GM08714 (cell line): ENCODE data around the gene LRP6.
A peak's percentile ranks its signal among the peaks of the same experiment; 100 is the strongest.
"Not testable (repeated sequence)": the region's sequence is repeated elsewhere in the genome, so short reads cannot be mapped to it uniquely, and the experiment has no call there.

Experiments used
- H3K4me3 ChIP-seq: fragments of 200-500 bp; sonication (Bioruptor generic); 2 replicates; pipeline ENCODE4 v1.5.1; 2014; ENCODE audit warnings: mild to moderate bottlenecking, low read length, inconsistent platforms
- ZNF274 ChIP-seq: IDR thresholded peaks from 2 replicates; pipeline ENCODE4 v1.6.1; 2012; ENCODE audit warnings: mild to moderate bottlenecking, low read depth, low read length

Gene LRP6

GRCh38 chr12:12275874-12276273 is 9.0 kb upstream of the LRP6 start:
- H3K4me3 ChIP-seq = no peak overlapping the region
- no peak for TF ChIP-seq ZNF274

GRCh38 chr12:12273291-12273957 is 6.6 kb upstream of the LRP6 start:
- TF ChIP-seq ZNF274 = no peak

GRCh38 chr12:12272869-12273268 is 6.0 kb upstream of the LRP6 start:
- no peak overlapping the region for H3K4me3 ChIP-seq
- TF ChIP-seq ZNF274 = no peak

More at GRCh38 chr12:12273291-12273957, 6.6 kb upstream of the LRP6 start:
- no peak overlapping the region for H3K4me3 ChIP-seq

- H3K4me3 ChIP-seq = no peak overlapping the region
- TF ChIP-seq ZNF274 = no peak
Measured at GRCh38 chr12:12270226-12270625, 3.4 kb upstream of the LRP6 start.

- TF ChIP-seq ZNF274 = no peak
- peak overlapping the region; percentile 94 for H3K4me3 ChIP-seq
Measured at GRCh38 chr12:12267742-12268200, 927 bp upstream of the LRP6 start.

- TF ChIP-seq ZNF274 = no peak
Measured at GRCh38 chr12:12266389-12266872, 413 bp downstream of the LRP6 start.

GRCh38 chr12:12265571-12266388 is 1.1 kb downstream of the LRP6 start:
- no peak for TF ChIP-seq ZNF274
- peak overlapping the region; percentile 94 for H3K4me3 ChIP-seq

More at GRCh38 chr12:12266389-12266872, 413 bp downstream of the LRP6 start:
- peak overlapping the region; percentile 94 for H3K4me3 ChIP-seq

GRCh38 chr12:12265035-12265434 is 1.8 kb downstream of the LRP6 start:
- H3K4me3 ChIP-seq = peak overlapping the region; percentile 94; the same call in 1 of the 2 replicates
- TF ChIP-seq ZNF274 = no peak

GRCh38 chr12:12263909-12264308 is 2.9 kb downstream of the LRP6 start:
- no peak overlapping the region for H3K4me3 ChIP-seq
- no peak for TF ChIP-seq ZNF274

GRCh38 chr12:12256291-12256757 is 10.5 kb downstream of the LRP6 start:
- H3K4me3 ChIP-seq = not testable (repeated sequence)

GRCh38 chr12:12254553-12254952 is 12.3 kb downstream of the LRP6 start:
- H3K4me3 ChIP-seq = no peak overlapping the region
- no peak for TF ChIP-seq ZNF274

- no peak for TF ChIP-seq ZNF274
- no peak overlapping the region for H3K4me3 ChIP-seq
Measured at GRCh38 chr12:12249216-12250050, 17.4 kb downstream of the LRP6 start.

GRCh38 chr12:12247584-12247983 is 19.3 kb downstream of the LRP6 start:
- H3K4me3 ChIP-seq = no peak overlapping the region
- TF ChIP-seq ZNF274 = no peak

GRCh38 chr12:12244341-12244740 is 22.5 kb downstream of the LRP6 start:
- no peak for TF ChIP-seq ZNF274
- no peak overlapping the region for H3K4me3 ChIP-seq
